OCI-LY7 (cell line): ENCODE measurements around the gene CDC25A. TPM values are rescaled to one million over a fixed set of nuclear protein-coding genes. Genes with fewer than 3 reads are reported as not detected.

ENCODE experiments used
- Bru-seq: library from RNA; stranded (reverse); fragments of 400-500 nt; gene quantifications from one replicate; lab custom pipeline; 2021; lab: Mats Ljungman, UMichigan
- BruChase-seq, 2 experiments: library from RNA; stranded (reverse); fragments of 400-500 nt; gene quantifications; one replicate each; lab custom pipeline; 2021; lab: Mats Ljungman, UMichigan
- BruUV-seq: library from RNA; stranded (reverse); fragments of 400-500 nt; replicated peaks from 2 replicates; lab custom pipeline; 2021; lab: Mats Ljungman, UMichigan
- CTCF ChIA-PET: fragments of 300-600 bp; sonication (Branson Sonifier 250); formaldehyde crosslinking; loops from one replicate; lab custom pipeline; 2022; ENCODE audit warnings: antibody characterized with exemption; ENCODE audit not compliant: unreplicated experiment; lab: Charles Lee
- POLR2A ChIA-PET: fragments of 300-600 bp; sonication (Branson Sonifier 250); formaldehyde crosslinking; loops from one replicate; lab custom pipeline; 2022; ENCODE audit warnings: antibody characterized with exemption; lab: Charles Lee
- DNase-seq: peaks from one replicate; pipeline ENCODE4 v3.0.0-alpha.2; 2015; ENCODE audit warnings: low spot score
- H2AFZ ChIP-seq: fragments of 200-600 bp; sonication (generic), shearing (Covaris generic); 2 replicates; pipeline ENCODE4 v1.6.1; 2014; ENCODE audit warnings: mild to moderate bottlenecking, antibody characterized with exemption, low read length, moderate library complexity
- H3K27ac ChIP-seq: fragments of 200-600 bp; sonication (generic); 2 replicates; pipeline ENCODE4 v1.5.1; 2014; ENCODE audit warnings: mixed run types, low read depth, mild to moderate bottlenecking, moderate library complexity, low read length, inconsistent platforms; ENCODE audit not compliant: poor library complexity, severe bottlenecking
- H3K36me3 ChIP-seq: fragments of 200-600 bp; sonication (generic); 2 replicates; pipeline ENCODE4 v1.6.1; 2014; ENCODE audit warnings: mild to moderate bottlenecking, antibody characterized with exemption, low read length, moderate library complexity, mixed read lengths; ENCODE audit not compliant: insufficient read depth
- H3K4me1 ChIP-seq: fragments of 200-600 bp; sonication (generic); 2 replicates; pipeline ENCODE4 v1.5.1; 2014; ENCODE audit warnings: mild to moderate bottlenecking, low read length; ENCODE audit not compliant: insufficient read depth, poor library complexity, severe bottlenecking
- H3K4me2 ChIP-seq: fragments of 200-600 bp; sonication (generic); 2 replicates; pipeline ENCODE4 v1.6.1; 2014; ENCODE audit warnings: mild to moderate bottlenecking, low read length
- H3K4me3 ChIP-seq: fragments of 200-600 bp; sonication (generic); 2 replicates; pipeline ENCODE4 v1.5.1; 2014; ENCODE audit warnings: mild to moderate bottlenecking, low read depth, low read length; ENCODE audit not compliant: poor library complexity, severe bottlenecking
- H3K79me2 ChIP-seq: fragments of 200-600 bp; sonication (generic); 2 replicates; pipeline ENCODE4 v1.6.1; 2016; ENCODE audit warnings: low read depth, mild to moderate bottlenecking, low read length, moderate library complexity, mixed read lengths; ENCODE audit not compliant: insufficient read depth
- H3K9me2 ChIP-seq: fragments of 200-600 bp; sonication (generic); 2 replicates; pipeline ENCODE4 v1.6.1; 2016; ENCODE audit warnings: mild to moderate bottlenecking, low read length, mixed read lengths; ENCODE audit not compliant: insufficient read depth
- H3K9me3 ChIP-seq: fragments of 200-600 bp; sonication (generic); 2 replicates; pipeline ENCODE4 v1.6.1; 2014; ENCODE audit warnings: mild to moderate bottlenecking, mixed run types, low read length, mixed read lengths
- H4K20me1 ChIP-seq: fragments of 200-600 bp; sonication (generic); 2 replicates; pipeline ENCODE4 v1.6.1; 2014; ENCODE audit warnings: mild to moderate bottlenecking, antibody characterized with exemption, low read length, moderate library complexity, mixed read lengths; ENCODE audit not compliant: insufficient read depth
- CTCF ChIP-seq: fragments of 200-600 bp; sonication (generic); conservative IDR thresholded peaks from 2 replicates; pipeline ENCODE4 v1.5.1; 2014; ENCODE audit warnings: mild to moderate bottlenecking, antibody characterized with exemption, low read length, moderate library complexity, mixed read lengths
- EZH2phosphoT487 ChIP-seq: fragments of 200-600 bp; sonication (generic); IDR thresholded peaks from 2 replicates; pipeline ENCODE4 v1.6.1; 2018; ENCODE audit warnings: low read depth, borderline replicate concordance, mild to moderate bottlenecking, mixed run types, antibody characterized with exemption, low read length, moderate library complexity, mixed read lengths
- intact Hi-C: fragments of 100-400 bp; cut with micrococcal nuclease; formaldehyde crosslinking; loops from one replicate; pipeline ENCODE4 v1.10.0; 2022; ENCODE audit not compliant: unreplicated experiment
- long read RNA-seq: library from polyadenylated mRNA; stranded (forward); transcript quantifications from one replicate; pipeline ENCODE4 v2.0.0, GENCODE V29; 2022
- total RNA-seq, 2 experiments: library from RNA; depleted of rRNA in 1 of 2; stranded (reverse); fragments of >200 nt in 1 of 2; shearing (Covaris generic) in 1 of 2; gene quantifications; 2 replicates each; pipeline ENCODE4 v1.2.3, GENCODE V29; 2014 to 2022

Gene CDC25A
- total RNA-seq (2014; rRNA removed; shearing (Covaris generic)) (74.5 and 83.4 TPM in 2 replicates), total RNA-seq (2022) (72.9 and 75.4 TPM in 2 replicates), Bru-seq, nascent RNA (percentile 94 among the genes with signal in this experiment), BruChase-seq, experiment 1, labeled RNA remaining after a 6-hour chase (percentile 88 among the genes with signal in this experiment), BruChase-seq, experiment 2, labeled RNA remaining after a 2-hour chase (percentile 94 among the genes with signal in this experiment)
- long read RNA-seq, transcript CDC25A-201 (15 exons, 3,783 nt): major isoform, 43 of 120 reads
- long read RNA-seq, partial matches to known transcripts: 24 of 120 reads
- long read RNA-seq, other reads (novel, unspliced or antisense): 49 of 120 reads

DNA sequence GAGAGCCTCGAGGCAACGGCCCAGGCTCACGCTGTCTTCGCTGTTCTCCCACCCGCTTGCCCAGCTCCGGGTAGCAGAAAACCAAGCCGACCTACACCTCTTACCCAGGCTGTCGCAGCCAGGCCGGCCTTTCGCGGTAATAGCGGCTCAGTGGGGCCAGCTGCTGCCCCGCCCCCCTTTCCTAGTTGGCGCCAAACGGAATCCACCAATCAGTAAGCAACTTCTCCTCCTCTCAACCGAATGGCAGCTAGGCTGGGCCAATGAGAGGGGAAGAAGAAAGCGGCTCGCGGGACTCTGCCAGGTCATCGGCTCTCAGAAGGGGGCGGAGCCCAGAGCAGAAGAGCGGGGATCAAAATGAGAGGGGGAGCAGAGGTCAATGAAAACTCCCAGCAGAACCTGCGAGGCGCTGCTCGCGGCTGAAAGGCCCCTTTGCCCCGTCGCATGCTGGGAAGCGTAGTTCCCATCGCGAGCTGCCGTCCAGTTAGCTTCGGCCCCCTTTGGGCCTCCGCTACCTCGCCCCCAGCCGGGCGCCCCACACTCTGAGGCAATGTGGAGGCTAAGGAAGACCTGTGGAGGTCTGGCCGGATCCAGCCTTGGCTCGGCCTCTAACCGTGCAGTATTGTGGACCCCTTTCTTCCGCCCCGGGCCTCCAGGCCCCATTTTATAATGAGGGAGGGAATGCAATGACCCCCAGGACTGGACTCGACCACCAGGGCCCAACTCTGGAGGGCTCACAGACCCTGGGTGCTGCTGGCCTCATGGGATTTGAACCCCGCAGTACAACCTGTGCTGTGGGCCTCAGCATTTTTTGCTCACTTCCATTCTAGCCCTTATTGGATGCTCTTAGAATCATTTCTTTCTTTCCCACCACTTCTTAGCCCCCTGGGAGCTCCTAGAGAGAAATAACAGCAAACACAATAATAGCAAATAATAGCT lies at the start of gene CDC25A:
CDC25A (minus strand) TSS at position 152 of the 936 bp plus-strand sequence. CDS start 470 bp downstream, outside the sequence.
- BruUV-seq: TSS peak; percentile 57
- Histone ChIP-seq H3K4me3 (peak within 1 kb of the TSS; percentile 95), H3K27ac (peak within 1 kb of the TSS; percentile 87), H3K9me2 (no peaks in the 10 kb centered on the region), H3K4me1 (peaks cover 34% of the 10 kb centered on the region), H4K20me1 (peaks cover 13% of the 10 kb centered on the region; the same call in 1 of the 2 replicates), H2AFZ (peak within 1 kb of the TSS; percentile 89), H3K36me3 (peaks cover 42% of the 10 kb centered on the region), H3K4me2 (peak within 1 kb of the TSS; percentile 91), H3K9me3 (no peaks in the 10 kb centered on the region), H3K79me2 (peaks cover 45% of the 10 kb centered on the region)
- ChIA-PET POLR2A (interaction anchor here (0.5 to 3.2 kb wide), 10 partner anchors 10 to 531 kb away, joined by 3 to 15 read pairs (median 4); partner anchors contain the start of genes CAMP, CCDC51, TMA7 and ZNF589), CTCF (interaction anchor here (0.6 to 0.8 kb wide), 2 partner anchors 248 to 1227 kb away, joined by 3 to 4 read pairs; no protein-coding TSS in a partner anchor)
- intact Hi-C loops: loop anchor here (1.0 to 2.0 kb wide), 4 partner anchors 35 to 112 kb away; partner anchors contain the start of genes CAMP, NME6 and ZNF589
- peak; percentile 100 for DNase-seq
- TF ChIP-seq EZH2phosphoT487 (no peak), CTCF (no peak)

DNA sequence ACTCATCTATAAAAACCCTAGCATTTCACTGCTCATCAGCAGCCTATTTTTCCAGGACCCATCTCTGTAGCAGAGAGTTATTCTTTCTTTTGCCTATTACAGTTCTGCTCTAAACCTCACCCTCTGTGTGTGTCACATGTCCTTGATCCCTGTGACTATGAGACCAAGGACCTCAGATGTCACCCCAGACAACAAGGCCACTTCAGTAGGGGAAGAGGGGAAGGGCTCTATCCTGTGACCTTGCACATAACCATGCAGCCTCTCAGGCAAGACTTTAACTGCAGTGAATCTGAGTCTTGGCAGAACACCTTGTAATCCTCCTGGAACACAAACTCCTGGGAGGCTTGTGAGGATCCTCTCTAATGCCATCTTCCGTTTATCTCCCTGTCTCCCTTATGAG lies 48.3 kb upstream of the CDC25A start:
- POLR2A ChIA-PET: interaction anchor here (1.3 kb wide), 1 partner anchor 13 kb away, joined by 6 read pairs; no protein-coding TSS in a partner anchor
- Histone ChIP-seq H2AFZ (peak overlapping the region; percentile 19; the same call in 1 of the 2 replicates), H3K36me3 (no peaks in the 10 kb centered on the region), H3K4me1 (peaks cover 42% of the 10 kb centered on the region), H3K4me3 (no peak overlapping the region), H3K4me2 (no peak overlapping the region), H3K79me2 (peaks cover 4% of the 10 kb centered on the region; the same call in 1 of the 2 replicates), H3K9me3 (no peaks in the 10 kb centered on the region), H3K27ac (no peak overlapping the region), H4K20me1 (no peaks in the 10 kb centered on the region), H3K9me2 (no peaks in the 10 kb centered on the region)
- intact Hi-C loops: no loop called here
- DNase-seq: no peak
- no TSS peak for BruUV-seq
- CTCF ChIA-PET: no interaction called here
- no peak for TF ChIP-seq EZH2phosphoT487
- no peak for TF ChIP-seq CTCF
